K562 treated with DMSO at 1 percent for 4 hours (cell line): ENCODE data around the gene GPR6. TPM values are rescaled to one million over a fixed set of nuclear protein-coding genes. Genes with fewer than 3 reads are reported as not detected.

Source experiments
- total RNA-seq: library from RNA; unstranded; fragments of 300-600 nt; gene quantifications from 2 replicates; pipeline ENCODE4 v1.2.3, GENCODE V29; 2022; ENCODE audit not compliant: insufficient read depth

Gene GPR6, protein sequence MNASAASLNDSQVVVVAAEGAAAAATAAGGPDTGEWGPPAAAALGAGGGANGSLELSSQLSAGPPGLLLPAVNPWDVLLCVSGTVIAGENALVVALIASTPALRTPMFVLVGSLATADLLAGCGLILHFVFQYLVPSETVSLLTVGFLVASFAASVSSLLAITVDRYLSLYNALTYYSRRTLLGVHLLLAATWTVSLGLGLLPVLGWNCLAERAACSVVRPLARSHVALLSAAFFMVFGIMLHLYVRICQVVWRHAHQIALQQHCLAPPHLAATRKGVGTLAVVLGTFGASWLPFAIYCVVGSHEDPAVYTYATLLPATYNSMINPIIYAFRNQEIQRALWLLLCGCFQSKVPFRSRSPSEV
- total RNA-seq: not detected in 2 replicates

DNA sequence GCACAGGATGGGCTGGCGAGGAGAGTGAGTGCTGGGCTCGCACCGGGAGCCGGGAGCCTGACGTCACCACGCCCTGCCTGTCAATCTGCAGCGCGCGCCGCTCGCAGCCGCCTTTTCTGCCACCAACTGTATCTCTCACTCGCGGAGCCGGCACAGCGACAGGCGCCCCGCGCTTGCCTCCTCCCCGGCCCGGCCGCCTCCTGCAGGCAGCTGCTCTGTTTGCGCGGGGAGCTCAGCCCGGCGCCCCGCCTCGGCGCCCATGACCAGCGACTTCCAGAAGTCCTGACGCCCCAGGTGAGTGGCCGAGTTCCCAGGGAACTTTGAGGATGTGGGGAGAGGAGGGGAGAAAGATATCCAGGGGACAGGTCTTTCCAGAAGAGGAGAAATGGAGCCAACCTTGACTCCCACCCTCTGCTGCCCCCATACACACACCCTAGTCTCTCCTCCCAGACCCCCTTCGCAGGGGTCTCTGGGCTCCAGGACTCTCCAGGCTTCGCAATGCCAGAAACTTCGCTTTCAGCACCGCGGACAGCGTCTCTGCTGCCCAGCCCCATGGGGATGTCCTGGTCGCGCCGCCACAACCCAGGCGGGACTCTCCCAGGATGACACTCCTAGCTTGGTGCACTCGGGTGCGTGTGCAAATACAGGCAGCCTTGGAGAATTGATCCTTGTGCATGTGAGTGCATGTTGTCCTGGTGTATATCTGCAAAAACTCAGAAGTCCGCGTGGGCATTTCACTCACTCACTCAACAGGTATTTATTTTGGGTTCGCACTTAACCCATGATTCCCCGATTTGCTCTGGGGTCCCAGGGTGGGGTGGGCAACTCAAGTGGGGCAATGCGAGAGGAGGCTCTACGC lies at the start of gene GPR6:
TSS of gene GPR6 (plus strand) at position 138 of the 859 bp plus-strand sequence. CDS start 802 bp downstream, outside the sequence.

Other genes with a start within 250 kb of the GPR6 start
- gene WASF1, start 201.4 kb downstream of the GPR6 start, total RNA-seq: 7.2 and 16.5 TPM in 2 replicates
- 8.6 and 11.0 TPM in 2 replicates for gene CDC40, start 202.1 kb downstream of the GPR6 start, total RNA-seq